Lower leg skin (tissue), 3 donors: ENCODE data around the gene MED14.

Experiments used
- CTCF ChIP-seq, 3 donors: fragments of 450-650 bp; IDR thresholded peaks; one replicate each; pipeline ENCODE4 v1.5.1; 2016; ENCODE audit warnings: antibody characterized with exemption in 3 of 3, mild to moderate bottlenecking in 3 of 3, moderate library complexity in 2 of 3
- POLR2A ChIP-seq, 2 donors: fragments of 450-650 bp; IDR thresholded peaks; one replicate each; pipeline ENCODE4 v1.6.1; 2016 to 2017; ENCODE audit warnings: antibody characterized with exemption in 2 of 2, mild to moderate bottlenecking in 1 of 2, moderate library complexity in 1 of 2

- TF ChIP-seq CTCF (IDR thresholded peaks at IDR 0.05), result no peak
- TF ChIP-seq POLR2A (IDR thresholded peaks at IDR 0.05), result no peak
Measured at GRCh38 chrX:40719218-40719617, 16.1 kb downstream of the MED14 start.
